ENCODE data around the gene MYL12A.
A peak's percentile ranks its signal among the peaks of the same experiment; 100 is the strongest.

MYL12A gene

GRCh38 chr18:3238742-3239141, 8.9 kb upstream of the MYL12A start:
- H3K27me3 ChIP-seq (ENCODE audit: control insufficient read depth in 5 of 5, insufficient read depth in 4 of 5, low read length in 5 of 5), result no peaks in the 10 kb centered on the region
- H3K9me3 ChIP-seq (ENCODE audit: control insufficient read depth in 5 of 5, low read length in 5 of 5), result no peaks in the 10 kb centered on the region
- no peaks in the 10 kb centered on the region for H3K36me3 ChIP-seq (ENCODE audit: control insufficient read depth in 5 of 5, insufficient read depth in 5 of 5, low read length in 5 of 5)
- H3K4me3 ChIP-seq (ENCODE audit: low read depth in 1 of 5, low read length in 5 of 5), result no peak overlapping the region
- no peak overlapping the region for H3K9ac ChIP-seq (ENCODE audit: low read length in 5 of 5)
- H3K4me1 ChIP-seq (ENCODE audit: control insufficient read depth in 5 of 5, insufficient read depth in 5 of 5, low read length in 5 of 5), result peaks cover 0 to 7% (median 3%) of the 10 kb centered on the region in 5 donors
- H3K27ac ChIP-seq (ENCODE audit: low read depth, low read length), result no peak overlapping the region

GRCh38 chr18:3245185-3245564, 2.4 kb upstream of the MYL12A start:
- H3K9me3 ChIP-seq (ENCODE audit: control insufficient read depth in 5 of 5, low read length in 5 of 5), result no peaks in the 10 kb centered on the region
- peak overlapping the region in 4 of 5 donors; percentile 1 to 98 (median 84) for H3K9ac ChIP-seq (ENCODE audit: low read length in 5 of 5)
- peaks cover 2 to 51% (median 48%) of the 10 kb centered on the region in 5 donors for H3K4me1 ChIP-seq (ENCODE audit: control insufficient read depth in 5 of 5, insufficient read depth in 5 of 5, low read length in 5 of 5)
- H3K27ac ChIP-seq (ENCODE audit: low read depth, low read length), result peak overlapping the region; percentile 99
- H3K4me3 ChIP-seq (ENCODE audit: low read depth in 1 of 5, low read length in 5 of 5), result peak overlapping the region; percentile 85 to 97 (median 94)
- no peaks in the 10 kb centered on the region for H3K27me3 ChIP-seq (ENCODE audit: control insufficient read depth in 5 of 5, insufficient read depth in 4 of 5, low read length in 5 of 5)
- no peaks in the 10 kb centered on the region for H3K36me3 ChIP-seq (ENCODE audit: control insufficient read depth in 5 of 5, insufficient read depth in 5 of 5, low read length in 5 of 5)

GRCh38 chr18:3245853-3246634, 1.6 kb upstream of the MYL12A start:
- H3K36me3 ChIP-seq (ENCODE audit: control insufficient read depth in 5 of 5, insufficient read depth in 5 of 5, low read length in 5 of 5), result no peaks in the 10 kb centered on the region
- H3K4me1 ChIP-seq (ENCODE audit: control insufficient read depth in 5 of 5, insufficient read depth in 5 of 5, low read length in 5 of 5), result peaks cover 6 to 59% (median 55%) of the 10 kb centered on the region in 5 donors
- peak overlapping the region; percentile 85 to 97 (median 94) for H3K4me3 ChIP-seq (ENCODE audit: low read depth in 1 of 5, low read length in 5 of 5)
- H3K27ac ChIP-seq (ENCODE audit: low read depth, low read length), result peak overlapping the region; percentile 99
- H3K9me3 ChIP-seq (ENCODE audit: control insufficient read depth in 5 of 5, low read length in 5 of 5), result no peaks in the 10 kb centered on the region
- H3K27me3 ChIP-seq (ENCODE audit: control insufficient read depth in 5 of 5, insufficient read depth in 4 of 5, low read length in 5 of 5), result no peaks in the 10 kb centered on the region
- peak overlapping the region; percentile 79 to 98 (median 83) for H3K9ac ChIP-seq (ENCODE audit: low read length in 5 of 5)

- Histone ChIP-seq H3K9me3 (ENCODE audit: control insufficient read depth in 5 of 5, low read length in 5 of 5) (no peaks in the 10 kb centered on the region), H3K27ac (ENCODE audit: low read depth, low read length) (peak overlapping the region; percentile 99), H3K36me3 (ENCODE audit: control insufficient read depth in 5 of 5, insufficient read depth in 5 of 5, low read length in 5 of 5) (no peaks in the 10 kb centered on the region), H3K4me3 (ENCODE audit: low read depth in 1 of 5, low read length in 5 of 5) (peak overlapping the region; percentile 85 to 97 (median 94)), H3K9ac (ENCODE audit: low read length in 5 of 5) (peak overlapping the region; percentile 79 to 98 (median 83)), H3K4me1 (ENCODE audit: control insufficient read depth in 5 of 5, insufficient read depth in 5 of 5, low read length in 5 of 5) (peaks cover 6 to 65% (median 61%) of the 10 kb centered on the region in 5 donors), H3K27me3 (ENCODE audit: control insufficient read depth in 5 of 5, insufficient read depth in 4 of 5, low read length in 5 of 5) (no peaks in the 10 kb centered on the region)
These were observed 864 bp upstream of the MYL12A start for GRCh38 chr18:3246635-3247239.

GRCh38 chr18:3248062-3248657, 559 bp downstream of the MYL12A start:
- Histone ChIP-seq H3K36me3 (ENCODE audit: control insufficient read depth in 5 of 5, insufficient read depth in 5 of 5, low read length in 5 of 5) (peaks cover 0 to 3% (median 2%) of the 10 kb centered on the region in 5 donors), H3K4me1 (ENCODE audit: control insufficient read depth in 5 of 5, insufficient read depth in 5 of 5, low read length in 5 of 5) (peaks cover 6 to 70% (median 69%) of the 10 kb centered on the region in 5 donors), H3K27ac (ENCODE audit: low read depth, low read length) (peak overlapping the region; percentile 99), H3K27me3 (ENCODE audit: control insufficient read depth in 5 of 5, insufficient read depth in 4 of 5, low read length in 5 of 5) (no peaks in the 10 kb centered on the region), H3K4me3 (ENCODE audit: low read depth in 1 of 5, low read length in 5 of 5) (peak overlapping the region; percentile 85 to 97 (median 94)), H3K9ac (ENCODE audit: low read length in 5 of 5) (peak overlapping the region; percentile 59 to 99 (median 98)), H3K9me3 (ENCODE audit: control insufficient read depth in 5 of 5, low read length in 5 of 5) (no peaks in the 10 kb centered on the region)

GRCh38 chr18:3248658-3249359, 1.2 kb downstream of the MYL12A start:
- no peaks in the 10 kb centered on the region for H3K9me3 ChIP-seq (ENCODE audit: control insufficient read depth in 5 of 5, low read length in 5 of 5)
- peaks cover 6 to 69% (median 63%) of the 10 kb centered on the region in 5 donors for H3K4me1 ChIP-seq (ENCODE audit: control insufficient read depth in 5 of 5, insufficient read depth in 5 of 5, low read length in 5 of 5)
- peak overlapping the region; percentile 85 to 97 (median 94) for H3K4me3 ChIP-seq (ENCODE audit: low read depth in 1 of 5, low read length in 5 of 5)
- peak overlapping the region; percentile 99 for H3K27ac ChIP-seq (ENCODE audit: low read depth, low read length)
- peaks cover 5 to 9% (median 8%) of the 10 kb centered on the region in 5 donors for H3K36me3 ChIP-seq (ENCODE audit: control insufficient read depth in 5 of 5, insufficient read depth in 5 of 5, low read length in 5 of 5)
- H3K9ac ChIP-seq (ENCODE audit: low read length in 5 of 5), result peak overlapping the region; percentile 59 to 99 (median 98)
- no peaks in the 10 kb centered on the region for H3K27me3 ChIP-seq (ENCODE audit: control insufficient read depth in 5 of 5, insufficient read depth in 4 of 5, low read length in 5 of 5)

GRCh38 chr18:3250237-3251107, 2.9 kb downstream of the MYL12A start:
- peak overlapping the region in 3 of 5 donors; percentile 13 to 23 (median 22) for H3K4me3 ChIP-seq (ENCODE audit: low read depth in 1 of 5, low read length in 5 of 5)
- H3K4me1 ChIP-seq (ENCODE audit: control insufficient read depth in 5 of 5, insufficient read depth in 5 of 5, low read length in 5 of 5), result peaks cover 6 to 62% (median 49%) of the 10 kb centered on the region in 5 donors
- peaks cover 18 to 26% (median 25%) of the 10 kb centered on the region in 5 donors for H3K36me3 ChIP-seq (ENCODE audit: control insufficient read depth in 5 of 5, insufficient read depth in 5 of 5, low read length in 5 of 5)

GRCh38 chr18:3251249-3251962, 3.8 kb downstream of the MYL12A start:
- no peak overlapping the region for H3K9ac ChIP-seq (ENCODE audit: low read length in 5 of 5)
- peaks cover 4 to 54% (median 44%) of the 10 kb centered on the region in 5 donors for H3K4me1 ChIP-seq (ENCODE audit: control insufficient read depth in 5 of 5, insufficient read depth in 5 of 5, low read length in 5 of 5)
- peak overlapping the region; percentile 99 for H3K27ac ChIP-seq (ENCODE audit: low read depth, low read length)
- no peak overlapping the region for H3K4me3 ChIP-seq (ENCODE audit: low read depth in 1 of 5, low read length in 5 of 5)
- no peaks in the 10 kb centered on the region for H3K27me3 ChIP-seq (ENCODE audit: control insufficient read depth in 5 of 5, insufficient read depth in 4 of 5, low read length in 5 of 5)
- peaks cover 27 to 35% (median 34%) of the 10 kb centered on the region in 5 donors for H3K36me3 ChIP-seq (ENCODE audit: control insufficient read depth in 5 of 5, insufficient read depth in 5 of 5, low read length in 5 of 5)
- H3K9me3 ChIP-seq (ENCODE audit: control insufficient read depth in 5 of 5, low read length in 5 of 5), result no peaks in the 10 kb centered on the region

More at GRCh38 chr18:3250237-3251107, 2.9 kb downstream of the MYL12A start:
- H3K27me3 ChIP-seq (ENCODE audit: control insufficient read depth in 5 of 5, insufficient read depth in 4 of 5, low read length in 5 of 5), result no peaks in the 10 kb centered on the region
- H3K9me3 ChIP-seq (ENCODE audit: control insufficient read depth in 5 of 5, low read length in 5 of 5), result no peaks in the 10 kb centered on the region
- H3K27ac ChIP-seq (ENCODE audit: low read depth, low read length), result peak overlapping the region; percentile 99
- peak overlapping the region in 4 of 5 donors; percentile 4 to 53 (median 35) for H3K9ac ChIP-seq (ENCODE audit: low read length in 5 of 5)

Measured in subcutaneous abdominal adipose tissue (tissue), 5 donors.